ENCODE measurements around the gene BICD1.
A peak's percentile ranks its signal among the peaks of the same experiment; 100 is the strongest.

The BICD1 gene

GRCh38 chr12:32265951-32266350, 159.3 kb downstream of the BICD1 start:
- TF ChIP-seq GABPA (IDR thresholded peaks at IDR 0.05; ENCODE audit: low read depth) = peak; percentile 89
- TF ChIP-seq, protein P1, sequence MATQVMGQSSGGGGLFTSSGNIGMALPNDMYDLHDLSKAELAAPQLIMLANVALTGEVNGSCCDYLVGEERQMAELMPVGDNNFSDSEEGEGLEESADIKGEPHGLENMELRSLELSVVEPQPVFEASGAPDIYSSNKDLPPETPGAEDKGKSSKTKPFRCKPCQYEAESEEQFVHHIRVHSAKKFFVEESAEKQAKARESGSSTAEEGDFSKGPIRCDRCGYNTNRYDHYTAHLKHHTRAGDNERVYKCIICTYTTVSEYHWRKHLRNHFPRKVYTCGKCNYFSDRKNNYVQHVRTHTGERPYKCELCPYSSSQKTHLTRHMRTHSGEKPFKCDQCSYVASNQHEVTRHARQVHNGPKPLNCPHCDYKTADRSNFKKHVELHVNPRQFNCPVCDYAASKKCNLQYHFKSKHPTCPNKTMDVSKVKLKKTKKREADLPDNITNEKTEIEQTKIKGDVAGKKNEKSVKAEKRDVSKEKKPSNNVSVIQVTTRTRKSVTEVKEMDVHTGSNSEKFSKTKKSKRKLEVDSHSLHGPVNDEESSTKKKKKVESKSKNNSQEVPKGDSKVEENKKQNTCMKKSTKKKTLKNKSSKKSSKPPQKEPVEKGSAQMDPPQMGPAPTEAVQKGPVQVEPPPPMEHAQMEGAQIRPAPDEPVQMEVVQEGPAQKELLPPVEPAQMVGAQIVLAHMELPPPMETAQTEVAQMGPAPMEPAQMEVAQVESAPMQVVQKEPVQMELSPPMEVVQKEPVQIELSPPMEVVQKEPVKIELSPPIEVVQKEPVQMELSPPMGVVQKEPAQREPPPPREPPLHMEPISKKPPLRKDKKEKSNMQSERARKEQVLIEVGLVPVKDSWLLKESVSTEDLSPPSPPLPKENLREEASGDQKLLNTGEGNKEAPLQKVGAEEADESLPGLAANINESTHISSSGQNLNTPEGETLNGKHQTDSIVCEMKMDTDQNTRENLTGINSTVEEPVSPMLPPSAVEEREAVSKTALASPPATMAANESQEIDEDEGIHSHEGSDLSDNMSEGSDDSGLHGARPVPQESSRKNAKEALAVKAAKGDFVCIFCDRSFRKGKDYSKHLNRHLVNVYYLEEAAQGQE (IDR thresholded peaks at IDR 0.05; ENCODE audit: insufficient replicate concordance, low read depth) = no peak
- TF ChIP-seq CTCF (IDR thresholded peaks at IDR 0.05; ENCODE audit: insufficient read depth, low read length) = no peak
- peak; percentile 94 for TF ChIP-seq SPI1 (IDR thresholded peaks at IDR 0.05; ENCODE audit: borderline replicate concordance, low read depth)
- no peak for TF ChIP-seq POLR2AphosphoS5 (IDR thresholded peaks at IDR 0.05; ENCODE audit: low read depth)
- peak; percentile 31 to 37 for DNase-seq (ENCODE audit: low read depth in 1 of 2, low spot score in 1 of 2)

GRCh38 chr12:32266756-32267155, 160.1 kb downstream of the BICD1 start:
- TF ChIP-seq GABPA (IDR thresholded peaks at IDR 0.05; ENCODE audit: low read depth) (no peak), POLR2AphosphoS5 (IDR thresholded peaks at IDR 0.05; ENCODE audit: low read depth) (no peak), SPI1 (IDR thresholded peaks at IDR 0.05; ENCODE audit: borderline replicate concordance, low read depth) (no peak), CTCF (IDR thresholded peaks at IDR 0.05; ENCODE audit: insufficient read depth, low read length) (no peak)
- TF ChIP-seq, protein P1 (IDR thresholded peaks at IDR 0.05; ENCODE audit: insufficient replicate concordance, low read depth) = no peak
- no peak for DNase-seq (ENCODE audit: low read depth in 1 of 2, low spot score in 1 of 2)
- H3K27me3 ChIP-seq (ENCODE audit: insufficient read depth, poor library complexity, severe bottlenecking) = no peaks in the 10 kb centered on the region
- no peak overlapping the region for H3K4me3 ChIP-seq (replicated peaks; ENCODE audit: insufficient read depth, low read length)
- H3K27ac ChIP-seq (replicated peaks) = no peak overlapping the region

More at GRCh38 chr12:32265951-32266350, 159.3 kb downstream of the BICD1 start:
- Histone ChIP-seq H3K27ac (replicated peaks) (no peak overlapping the region; the same call in 1 of the 2 replicates), H3K4me3 (replicated peaks; ENCODE audit: insufficient read depth, low read length) (no peak overlapping the region), H3K27me3 (ENCODE audit: insufficient read depth, poor library complexity, severe bottlenecking) (no peaks in the 10 kb centered on the region)

GRCh38 chr12:32270818-32271710, 164.4 kb downstream of the BICD1 start:
- H3K4me3 ChIP-seq (replicated peaks; ENCODE audit: insufficient read depth, low read length) = no peak overlapping the region
- TF ChIP-seq, protein P1 (IDR thresholded peaks at IDR 0.05; ENCODE audit: insufficient replicate concordance, low read depth) = no peak
- TF ChIP-seq POLR2AphosphoS5 (IDR thresholded peaks at IDR 0.05; ENCODE audit: low read depth) = no peak
- no peak for TF ChIP-seq GABPA (IDR thresholded peaks at IDR 0.05; ENCODE audit: low read depth)
- no peak for TF ChIP-seq SPI1 (IDR thresholded peaks at IDR 0.05; ENCODE audit: borderline replicate concordance, low read depth)
- TF ChIP-seq CTCF (IDR thresholded peaks at IDR 0.05; ENCODE audit: insufficient read depth, low read length) = no peak
- H3K27me3 ChIP-seq (ENCODE audit: insufficient read depth, poor library complexity, severe bottlenecking) = no peaks in the 10 kb centered on the region
- no peak overlapping the region for H3K27ac ChIP-seq (replicated peaks)
- no peak for DNase-seq (ENCODE audit: low read depth in 1 of 2, low spot score in 1 of 2)

Data from HL-60 (cell line).